ENCODE data around the gene HSFX1.
"Not testable (repeated sequence)": the region's sequence is repeated elsewhere in the genome, so short reads cannot be mapped to it uniquely, and the experiment has no call there.

Gene HSFX1

GRCh38 chrX:149773768-149774167 lies at the start of gene HSFX1:
Gene HSFX1, plus strand, starts transcription at chrX:149774068. Its CDS starts 614 bp downstream, at chrX:149774682.
- not testable (repeated sequence) for DNase-seq

- not testable (repeated sequence) for DNase-seq
These were observed 46.6 kb upstream of the HSFX1 start for GRCh38 chrX:149727308-149727707.

- not testable (repeated sequence) for DNase-seq
These were observed 31.6 kb upstream of the HSFX1 start for GRCh38 chrX:149742269-149742668.

DNA sequence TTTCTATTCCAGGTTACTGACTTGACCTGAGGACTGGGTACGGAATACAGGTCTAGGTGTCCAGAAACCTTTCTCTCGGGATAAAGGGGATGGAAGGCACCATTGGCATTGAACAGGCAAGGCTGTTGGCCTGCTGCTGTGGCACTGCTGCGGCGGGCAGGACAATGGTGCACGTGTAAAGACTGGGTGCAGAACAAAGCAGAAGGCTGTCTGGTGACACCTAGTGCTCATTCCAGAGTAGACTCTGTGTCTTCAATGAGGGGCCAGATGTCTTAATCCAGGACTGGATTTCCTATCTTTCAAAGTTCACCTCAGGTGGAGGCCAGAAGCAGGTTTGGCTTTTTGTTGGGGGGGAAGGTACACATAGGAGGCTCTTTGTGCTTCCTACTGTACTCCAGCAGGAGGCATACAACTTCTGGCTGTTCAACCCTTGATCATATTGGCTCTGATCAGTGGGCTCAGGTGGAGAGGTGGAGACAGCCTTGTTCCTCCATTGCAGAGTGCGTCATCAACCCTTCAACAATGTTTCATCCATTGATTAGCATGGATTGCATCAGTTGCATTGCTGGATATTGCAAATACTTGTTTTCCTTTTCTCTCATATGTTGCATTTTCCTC lies 27.4 kb upstream of the HSFX1 start:
- not testable (repeated sequence) for DNase-seq

DNA sequence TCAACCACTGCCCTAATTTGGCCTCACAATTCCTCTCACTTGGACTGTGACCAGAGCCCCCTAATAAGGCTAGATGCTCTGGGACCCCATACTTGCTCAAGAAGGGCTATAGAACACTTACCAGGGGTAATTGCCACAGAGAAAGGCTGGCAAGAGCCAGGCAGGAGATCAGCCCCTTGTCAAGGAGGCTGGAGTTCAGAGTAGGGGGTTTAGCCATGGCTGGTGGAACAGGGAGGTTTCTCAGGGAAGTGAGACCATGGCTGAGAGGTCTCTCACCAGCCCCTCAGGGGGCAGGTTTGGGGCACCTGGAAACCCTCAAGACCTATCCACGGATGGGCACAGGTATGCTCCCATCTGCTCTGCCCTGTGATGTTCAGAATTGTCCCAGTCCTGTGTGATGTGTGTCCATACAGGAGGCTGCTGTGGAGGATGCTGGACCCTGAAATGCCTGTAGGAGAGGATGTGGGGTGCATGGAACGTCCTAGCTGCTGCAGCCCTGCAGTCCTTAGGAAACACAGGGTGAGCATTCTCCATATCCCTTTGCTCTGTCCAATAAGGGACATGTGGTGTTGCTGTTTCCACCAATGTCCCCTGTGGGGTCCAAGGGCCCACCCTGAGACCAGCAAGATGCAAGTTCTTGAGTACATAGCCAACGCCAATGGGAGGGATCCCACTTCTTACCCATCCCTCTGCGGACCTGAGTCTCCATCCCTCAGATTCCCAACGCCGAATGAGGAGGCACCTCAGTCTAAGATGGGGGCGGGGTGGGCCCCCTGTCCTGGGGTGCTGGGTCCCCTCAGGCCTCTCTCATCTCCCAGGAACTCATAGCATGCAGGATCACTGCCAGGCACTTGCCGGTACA lies 16.4 kb upstream of the HSFX1 start:
- no peak for DNase-seq

DNA sequence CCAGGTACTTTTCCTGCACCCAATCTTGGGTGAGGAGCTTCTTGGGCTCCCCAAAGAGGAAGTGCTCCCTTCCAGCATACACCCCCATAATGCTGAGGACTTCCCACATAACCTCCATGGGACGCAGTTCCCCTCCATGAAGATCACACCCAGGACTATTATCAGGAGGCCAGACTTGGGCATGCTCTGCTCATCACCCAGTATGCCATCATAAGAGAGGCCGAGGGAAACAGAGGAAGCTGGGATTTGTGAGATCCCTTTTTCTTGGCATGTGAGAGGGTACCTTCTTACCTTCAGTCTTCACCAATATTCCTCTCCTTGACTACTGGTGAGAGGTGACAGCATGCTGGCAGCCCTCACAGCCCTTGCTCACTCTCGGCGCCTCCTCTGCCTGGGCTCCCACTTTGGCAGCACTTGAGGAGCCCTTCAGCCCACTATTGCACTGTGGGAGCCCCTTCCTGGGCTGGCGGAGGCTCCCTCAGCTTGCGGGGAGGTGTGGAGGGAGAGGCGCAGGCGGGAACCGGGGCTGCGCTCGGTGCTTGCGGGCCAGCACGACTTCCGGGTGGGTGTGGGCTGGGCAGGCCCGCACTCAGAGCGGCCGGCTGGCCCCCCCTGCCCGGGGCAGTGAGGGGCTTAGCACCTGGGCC lies 15.7 kb upstream of the HSFX1 start:
- DNase-seq: no peak

- DNase-seq: not testable (repeated sequence)
These were observed 15.2 kb upstream of the HSFX1 start for GRCh38 chrX:149758715-149759078.

DNA sequence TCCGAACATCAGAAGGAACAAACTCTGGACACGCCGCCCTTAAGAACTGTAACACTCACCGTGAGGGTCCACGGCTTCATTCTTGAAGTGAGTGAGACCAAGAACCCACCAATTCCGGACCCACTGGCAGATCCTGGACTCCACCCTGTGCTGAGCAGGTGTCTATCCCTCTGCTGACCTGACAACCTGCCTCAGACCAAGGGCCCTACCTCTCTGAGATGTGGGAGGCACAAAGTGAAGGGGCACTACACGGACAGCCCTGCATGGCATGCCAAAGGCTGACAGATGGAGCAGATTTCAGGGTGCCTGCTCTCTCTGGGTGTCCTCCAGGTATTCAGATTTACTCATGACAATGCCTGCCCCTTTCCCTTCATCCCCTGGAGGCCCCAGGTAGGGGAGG lies 14.0 kb upstream of the HSFX1 start:
- DNase-seq: no peak

GRCh38 chrX:149760965-149761364 lies 12.9 kb upstream of the HSFX1 start:
- no peak for DNase-seq

- not testable (repeated sequence) for DNase-seq
These were observed 11.8 kb upstream of the HSFX1 start for GRCh38 chrX:149761858-149762674.

GRCh38 chrX:149762696-149763614 lies 10.9 kb upstream of the HSFX1 start:
- DNase-seq: no peak

DNA sequence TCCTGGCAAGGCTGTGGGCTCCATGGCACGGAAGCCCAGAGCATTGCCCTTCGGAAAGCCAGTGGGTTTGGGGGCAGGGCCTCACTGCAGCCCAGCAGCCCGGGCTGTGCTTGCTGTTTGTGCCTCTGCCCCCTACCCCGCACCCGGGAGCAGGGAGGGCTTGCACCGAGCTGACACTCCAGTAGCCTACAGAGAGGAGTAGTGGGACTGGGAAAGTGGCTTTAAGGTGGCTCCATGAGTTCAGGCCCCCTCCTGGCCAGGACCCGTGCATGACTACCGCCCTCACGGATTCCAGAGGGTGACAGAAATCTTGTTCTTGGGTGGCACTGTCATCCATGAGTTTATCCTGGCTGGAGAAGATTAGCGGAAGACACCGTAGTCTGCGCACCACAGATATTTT lies 3.5 kb upstream of the HSFX1 start:
- DNase-seq: not testable (repeated sequence)

- DNase-seq: not testable (repeated sequence)
These were observed 842 bp upstream of the HSFX1 start for GRCh38 chrX:149773026-149773425.

DNA sequence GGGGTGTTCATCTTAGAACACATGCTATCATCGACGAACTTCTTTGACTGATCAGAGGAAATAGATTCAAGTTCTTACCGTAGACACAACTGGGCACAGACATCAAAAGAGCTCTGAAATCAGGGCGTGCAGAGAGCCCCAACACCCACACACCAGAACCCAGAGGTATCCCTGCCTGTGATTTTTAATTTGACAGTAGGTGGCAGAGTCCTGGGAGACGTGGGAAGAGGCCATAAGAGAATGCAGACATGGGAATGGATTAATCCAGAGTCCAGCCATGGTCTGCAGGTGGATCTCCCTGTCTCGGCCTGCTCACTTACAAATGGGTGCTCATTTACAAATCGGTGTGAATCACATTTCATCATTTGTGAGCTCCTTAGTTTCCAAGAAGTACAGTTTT lies 4.1 kb downstream of the HSFX1 start:
- DNase-seq: not testable (repeated sequence)

DNA sequence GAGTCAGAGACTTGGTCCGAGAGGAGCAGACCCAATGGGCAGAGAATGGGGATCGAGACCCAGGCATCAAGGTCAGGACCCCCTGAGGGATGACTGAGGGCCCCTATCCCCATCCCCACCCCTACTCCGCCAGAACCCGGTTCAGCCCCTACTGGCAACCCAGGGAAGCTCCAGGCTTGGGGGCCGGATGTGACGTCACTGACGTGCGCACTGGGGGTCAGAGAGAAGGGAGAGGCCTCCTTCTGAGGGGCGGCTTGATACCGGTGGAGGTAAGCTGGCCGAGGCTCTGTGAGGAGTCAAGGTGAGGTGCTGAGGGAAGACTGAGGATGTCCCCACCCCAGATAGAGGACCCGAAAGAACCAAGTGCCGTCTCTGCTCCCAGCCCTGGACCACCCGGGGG lies 7.9 kb downstream of the HSFX1 start, which contains the start of gene MAGEA9:
Gene MAGEA9, plus strand, starts transcription at position 204 of the 400 bp plus-strand sequence. CDS start 4,281 bp downstream, outside the sequence.
- not testable (repeated sequence) for DNase-seq

- DNase-seq: not testable (repeated sequence)
These were observed 21.7 kb downstream of the HSFX1 start for GRCh38 chrX:149795531-149795930.

- no peak for DNase-seq
These were observed 25.3 kb downstream of the HSFX1 start for GRCh38 chrX:149799095-149799714.

- no peak for DNase-seq
These were observed 26.1 kb downstream of the HSFX1 start for GRCh38 chrX:149799938-149800337.

GRCh38 chrX:149803458-149804062 lies 29.7 kb downstream of the HSFX1 start:
- DNase-seq: no peak

DNA sequence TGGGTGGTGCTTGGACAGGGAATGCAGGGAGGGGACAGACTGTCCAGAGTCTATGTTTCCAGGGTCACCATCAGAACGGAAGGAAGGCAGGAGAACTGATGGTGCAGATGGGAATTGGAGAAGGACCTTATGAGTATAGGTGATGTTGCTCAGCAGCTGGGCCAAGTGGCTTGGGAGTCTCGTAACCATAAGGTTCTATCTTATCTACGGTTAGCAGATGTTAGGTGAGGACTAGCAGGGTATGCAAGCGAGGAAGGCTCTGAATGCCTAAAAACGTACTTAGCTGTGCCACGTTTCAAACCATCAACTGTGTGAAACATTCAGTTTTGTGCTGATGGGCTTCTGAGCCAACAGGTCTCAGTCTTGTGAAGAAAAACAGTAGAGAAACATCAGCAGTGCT lies 30.2 kb downstream of the HSFX1 start:
- DNase-seq: no peak
